ENCODE data around the gene DLL1.
"Not testable (repeated sequence)": the region's sequence is repeated elsewhere in the genome, so short reads cannot be mapped to it uniquely, and the experiment has no call there.

The DLL1 gene

GRCh38 chr6:170290296-170291128 lies at the start of gene DLL1:
Gene DLL1, minus strand, starts transcription at chr6:170291078. Its CDS starts 939 bp downstream, at chr6:170290139.
- peak; percentile 75 for DNase-seq

- not testable (repeated sequence) for DNase-seq
Measured at GRCh38 chr6:170335199-170335598, 44.3 kb upstream of the DLL1 start.

GRCh38 chr6:170329321-170329720 lies 38.4 kb upstream of the DLL1 start:
- no peak for DNase-seq

- no peak for DNase-seq
Measured at GRCh38 chr6:170317718-170318117, 26.8 kb upstream of the DLL1 start.

GRCh38 chr6:170317076-170317475 lies 26.2 kb upstream of the DLL1 start:
- no peak for DNase-seq

GRCh38 chr6:170316071-170316470 lies 25.2 kb upstream of the DLL1 start:
- DNase-seq, result no peak

GRCh38 chr6:170314983-170315382 lies 24.1 kb upstream of the DLL1 start:
- no peak for DNase-seq

GRCh38 chr6:170313716-170314295 lies 22.9 kb upstream of the DLL1 start:
- DNase-seq, result no peak

GRCh38 chr6:170312876-170313275 lies 22.0 kb upstream of the DLL1 start:
- no peak for DNase-seq

- no peak for DNase-seq
Measured at GRCh38 chr6:170311696-170312095, 20.8 kb upstream of the DLL1 start.

- DNase-seq, result no peak
Measured at GRCh38 chr6:170308761-170309160, 17.9 kb upstream of the DLL1 start.

- no peak for DNase-seq
Measured at GRCh38 chr6:170307080-170307545, 16.2 kb upstream of the DLL1 start.

GRCh38 chr6:170306324-170307079 lies 15.6 kb upstream of the DLL1 start, which contains the start of gene FAM120B:
Gene FAM120B, plus strand, starts transcription at chr6:170306758. Its CDS starts 10,633 bp downstream, at chr6:170317391.
- DNase-seq, result peak; percentile 81

GRCh38 chr6:170305805-170306323 lies 15.0 kb upstream of the DLL1 start:
- DNase-seq, result no peak

- DNase-seq, result no peak
Measured at GRCh38 chr6:170301184-170301583, 10.3 kb upstream of the DLL1 start.

GRCh38 chr6:170298688-170299087 lies 7.8 kb upstream of the DLL1 start:
- DNase-seq, result no peak

GRCh38 chr6:170297576-170298330 lies 6.9 kb upstream of the DLL1 start:
- no peak for DNase-seq

GRCh38 chr6:170296746-170297575 lies 6.1 kb upstream of the DLL1 start:
- no peak for DNase-seq

GRCh38 chr6:170296423-170296745 lies 5.5 kb upstream of the DLL1 start:
- DNase-seq, result no peak

- no peak for DNase-seq
Measured at GRCh38 chr6:170295510-170296422, 4.9 kb upstream of the DLL1 start.

Data from NCI-H2029 treated with DMSO at 0.1 percent for 48 hours (cell line).